SK-N-SH treated with all-trans-retinoic acid at 6 μM for 48 hours (cell line): Measurements from ENCODE around the gene SCART1.

Experiments used
- ATAC-seq: fragments of 200-7000 bp; cut with Tn5 transposase; 3 replicates; pipeline ENCODE4 v1.9.1; 2020; ENCODE audit warnings: mild to moderate bottlenecking, moderate library complexity
- ARNTL ChIP-seq: fragments of 450-650 bp; formaldehyde crosslinking; IDR thresholded peaks from 2 replicates; pipeline ENCODE4 v1.5.0; 2020; ENCODE audit warnings: low read depth, mild to moderate bottlenecking, moderate library complexity, borderline replicate concordance
- BACH2 ChIP-seq: fragments of 250-450 bp; sonication (Bioruptor Pico); IDR thresholded peaks from 2 replicates; pipeline ENCODE4 v1.9.0; 2021; ENCODE audit warnings: mild to moderate bottlenecking, borderline replicate concordance
- CSDC2 ChIP-seq: fragments of 250-450 bp; sonication (Bioruptor Pico); IDR thresholded peaks from 2 replicates; pipeline ENCODE4 v1.5.0; 2020; ENCODE audit warnings: mild to moderate bottlenecking, moderate library complexity
- ESRRG ChIP-seq: fragments of 250-450 bp; sonication (Bioruptor Pico); IDR thresholded peaks from 2 replicates; pipeline ENCODE4 v1.6.1; 2021; ENCODE audit warnings: mild to moderate bottlenecking
- GLIS3 ChIP-seq: fragments of 250-450 bp; sonication (Bioruptor Pico); IDR thresholded peaks from 2 replicates; pipeline ENCODE4 v1.5.0; 2020; ENCODE audit warnings: mild to moderate bottlenecking, moderate library complexity
- OSR1 ChIP-seq: fragments of 250-450 bp; sonication (Bioruptor Pico); IDR thresholded peaks from 2 replicates; pipeline ENCODE4 v1.8.0; 2022; ENCODE audit warnings: moderate library complexity, mild to moderate bottlenecking, inconsistent platforms
- PPARA ChIP-seq: fragments of 250-450 bp; sonication (Bioruptor Pico); IDR thresholded peaks from 2 replicates; pipeline ENCODE4 v1.5.0; 2020; ENCODE audit warnings: mild to moderate bottlenecking, borderline replicate concordance
- RARB ChIP-seq: fragments of 250-450 bp; sonication (Bioruptor Pico); IDR thresholded peaks from 2 replicates; pipeline ENCODE4 v1.8.0; 2021; ENCODE audit warnings: mild to moderate bottlenecking, moderate library complexity
- SNAI2 ChIP-seq: fragments of 250-450 bp; sonication (Bioruptor Pico); IDR thresholded peaks from 2 replicates; pipeline ENCODE4 v1.5.0; 2020; ENCODE audit warnings: mild to moderate bottlenecking, moderate library complexity
- TCF4 ChIP-seq: fragments of 250-450 bp; sonication (Bioruptor Pico); IDR thresholded peaks from 2 replicates; pipeline ENCODE4 v1.8.0; 2021; ENCODE audit warnings: mild to moderate bottlenecking, moderate library complexity, borderline replicate concordance
- TOX ChIP-seq: fragments of 250-450 bp; sonication (Bioruptor Pico); IDR thresholded peaks from 2 replicates; pipeline ENCODE4 v1.8.0; 2021; ENCODE audit warnings: mild to moderate bottlenecking, moderate library complexity, borderline replicate concordance
- ZC3H10 ChIP-seq: fragments of 250-450 bp; sonication (Bioruptor Pico); IDR thresholded peaks from 2 replicates; pipeline ENCODE4 v1.5.1; 2021; ENCODE audit warnings: mild to moderate bottlenecking, moderate library complexity
- ZFP3 ChIP-seq: fragments of 250-450 bp; sonication (Bioruptor Pico); IDR thresholded peaks from 2 replicates; pipeline ENCODE4 v1.5.0; 2020; ENCODE audit warnings: mild to moderate bottlenecking, moderate library complexity
- ZFP30 ChIP-seq: fragments of 450-650 bp; formaldehyde crosslinking; IDR thresholded peaks from 2 replicates; pipeline ENCODE4 v1.5.0; 2022; ENCODE audit warnings: mild to moderate bottlenecking, moderate library complexity
- ZNF565 ChIP-seq: fragments of 450-650 bp; formaldehyde crosslinking; conservative IDR thresholded peaks from 2 replicates; pipeline ENCODE4 v1.5.0; 2020; ENCODE audit warnings: low read depth, mild to moderate bottlenecking, moderate library complexity
- ZNF70 ChIP-seq: fragments of 450-650 bp; formaldehyde crosslinking; IDR thresholded peaks from 2 replicates; pipeline ENCODE4 v1.5.0; 2020; ENCODE audit warnings: mild to moderate bottlenecking, moderate library complexity
- ZNF8 ChIP-seq: fragments of 450-650 bp; formaldehyde crosslinking; IDR thresholded peaks from 2 replicates; pipeline ENCODE4 v1.5.0; 2020; ENCODE audit warnings: mild to moderate bottlenecking, moderate library complexity
- TF ChIP-seq, protein P1 (sequence below): fragments of 250-450 bp; sonication (Bioruptor Pico); IDR thresholded peaks from 2 replicates; pipeline ENCODE4 v1.5.0; 2020; ENCODE audit warnings: mild to moderate bottlenecking, moderate library complexity
- TF ChIP-seq, protein P2 (sequence below): fragments of 250-450 bp; sonication (Bioruptor Pico); IDR thresholded peaks from 2 replicates; pipeline ENCODE4 v1.8.0; 2021; ENCODE audit warnings: low read depth, mild to moderate bottlenecking, moderate library complexity, borderline replicate concordance
- TF ChIP-seq, protein P3 (sequence below): fragments of 250-450 bp; sonication (Bioruptor Pico); IDR thresholded peaks from 2 replicates; pipeline ENCODE4 v1.5.1; 2020; ENCODE audit warnings: low read depth, mild to moderate bottlenecking, moderate library complexity
- TF ChIP-seq, protein P4 (sequence below): fragments of 250-450 bp; sonication (Bioruptor Pico); IDR thresholded peaks from 2 replicates; pipeline ENCODE4 v1.8.0; 2020; ENCODE audit warnings: mild to moderate bottlenecking, moderate library complexity, borderline replicate concordance
- TF ChIP-seq, protein P5 (sequence below): fragments of 250-450 bp; sonication (Bioruptor Pico); IDR thresholded peaks from 2 replicates; pipeline ENCODE4 v1.5.1; 2021; ENCODE audit warnings: mild to moderate bottlenecking, moderate library complexity

Gene SCART1

DNA sequence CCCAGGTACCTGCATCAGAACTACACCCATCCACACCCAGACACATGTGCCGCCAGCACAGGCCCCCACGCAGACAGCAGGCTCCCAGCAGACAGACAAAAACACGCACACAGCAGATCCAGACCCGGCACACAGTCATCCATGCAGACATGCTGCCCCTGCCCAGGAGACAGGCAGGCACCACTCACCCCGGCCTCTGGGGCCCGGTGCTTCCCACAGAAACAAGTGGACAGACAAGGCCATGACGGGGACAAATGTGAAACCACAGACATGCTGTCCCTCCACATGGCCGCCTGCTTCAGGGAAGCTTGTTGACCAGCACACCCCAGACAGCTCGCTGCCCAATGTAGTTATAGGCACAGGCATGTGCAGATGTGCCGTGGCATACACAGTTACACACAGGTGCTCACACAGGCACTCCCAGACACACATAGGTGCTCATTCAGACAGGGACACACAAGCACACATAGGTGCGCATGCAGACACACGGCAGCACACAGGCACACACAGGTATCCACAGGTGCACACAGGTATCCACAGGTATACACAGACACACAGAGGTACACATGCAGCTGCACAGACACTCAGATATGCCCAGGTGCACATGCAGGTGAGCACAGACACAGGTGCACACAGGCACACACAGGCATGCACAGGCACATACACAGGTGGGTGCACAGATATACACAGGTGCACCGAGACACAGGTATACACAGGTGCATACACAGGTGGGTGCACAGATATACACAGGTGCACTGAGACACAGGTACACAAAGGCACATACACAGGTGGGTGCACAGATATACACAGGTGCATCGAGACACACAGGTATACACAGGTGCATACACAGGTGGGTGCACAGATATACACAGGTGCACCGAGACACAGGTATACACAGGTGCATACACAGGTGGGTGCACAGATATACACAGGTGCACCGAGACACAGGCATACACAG lies 10.5 kb upstream of the SCART1 start:
- no peak for ATAC-seq
- TF ChIP-seq ZFP3 (CRISPR knock-in tag), result no peak
- no peak for TF ChIP-seq ZNF565 (CRISPR knock-in tag)
- no peak for TF ChIP-seq ZNF8
- TF ChIP-seq ARNTL (CRISPR knock-in tag), result no peak
- no peak for TF ChIP-seq GLIS3
- TF ChIP-seq, protein P1, sequence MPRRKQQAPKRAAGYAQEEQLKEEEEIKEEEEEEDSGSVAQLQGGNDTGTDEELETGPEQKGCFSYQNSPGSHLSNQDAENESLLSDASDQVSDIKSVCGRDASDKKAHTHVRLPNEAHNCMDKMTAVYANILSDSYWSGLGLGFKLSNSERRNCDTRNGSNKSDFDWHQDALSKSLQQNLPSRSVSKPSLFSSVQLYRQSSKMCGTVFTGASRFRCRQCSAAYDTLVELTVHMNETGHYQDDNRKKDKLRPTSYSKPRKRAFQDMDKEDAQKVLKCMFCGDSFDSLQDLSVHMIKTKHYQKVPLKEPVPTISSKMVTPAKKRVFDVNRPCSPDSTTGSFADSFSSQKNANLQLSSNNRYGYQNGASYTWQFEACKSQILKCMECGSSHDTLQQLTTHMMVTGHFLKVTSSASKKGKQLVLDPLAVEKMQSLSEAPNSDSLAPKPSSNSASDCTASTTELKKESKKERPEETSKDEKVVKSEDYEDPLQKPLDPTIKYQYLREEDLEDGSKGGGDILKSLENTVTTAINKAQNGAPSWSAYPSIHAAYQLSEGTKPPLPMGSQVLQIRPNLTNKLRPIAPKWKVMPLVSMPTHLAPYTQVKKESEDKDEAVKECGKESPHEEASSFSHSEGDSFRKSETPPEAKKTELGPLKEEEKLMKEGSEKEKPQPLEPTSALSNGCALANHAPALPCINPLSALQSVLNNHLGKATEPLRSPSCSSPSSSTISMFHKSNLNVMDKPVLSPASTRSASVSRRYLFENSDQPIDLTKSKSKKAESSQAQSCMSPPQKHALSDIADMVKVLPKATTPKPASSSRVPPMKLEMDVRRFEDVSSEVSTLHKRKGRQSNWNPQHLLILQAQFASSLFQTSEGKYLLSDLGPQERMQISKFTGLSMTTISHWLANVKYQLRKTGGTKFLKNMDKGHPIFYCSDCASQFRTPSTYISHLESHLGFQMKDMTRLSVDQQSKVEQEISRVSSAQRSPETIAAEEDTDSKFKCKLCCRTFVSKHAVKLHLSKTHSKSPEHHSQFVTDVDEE (CRISPR knock-in tag), result no peak
- TF ChIP-seq CSDC2 (CRISPR knock-in tag), result no peak
- no peak for TF ChIP-seq OSR1
- no peak for TF ChIP-seq PPARA (CRISPR knock-in tag)
- no peak for TF ChIP-seq TCF4 (CRISPR knock-in tag)
- TF ChIP-seq, protein P2, sequence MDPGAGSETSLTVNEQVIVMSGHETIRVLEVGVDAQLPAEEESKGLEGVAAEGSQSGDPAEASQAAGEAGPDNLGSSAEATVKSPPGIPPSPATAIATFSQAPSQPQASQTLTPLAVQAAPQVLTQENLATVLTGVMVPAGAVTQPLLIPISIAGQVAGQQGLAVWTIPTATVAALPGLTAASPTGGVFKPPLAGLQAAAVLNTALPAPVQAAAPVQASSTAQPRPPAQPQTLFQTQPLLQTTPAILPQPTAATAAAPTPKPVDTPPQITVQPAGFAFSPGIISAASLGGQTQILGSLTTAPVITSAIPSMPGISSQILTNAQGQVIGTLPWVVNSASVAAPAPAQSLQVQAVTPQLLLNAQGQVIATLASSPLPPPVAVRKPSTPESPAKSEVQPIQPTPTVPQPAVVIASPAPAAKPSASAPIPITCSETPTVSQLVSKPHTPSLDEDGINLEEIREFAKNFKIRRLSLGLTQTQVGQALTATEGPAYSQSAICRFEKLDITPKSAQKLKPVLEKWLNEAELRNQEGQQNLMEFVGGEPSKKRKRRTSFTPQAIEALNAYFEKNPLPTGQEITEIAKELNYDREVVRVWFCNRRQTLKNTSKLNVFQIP (CRISPR knock-in tag), result no peak
- TF ChIP-seq ZC3H10 (CRISPR knock-in tag), result no peak
- TF ChIP-seq ZNF70 (CRISPR knock-in tag), result no peak
- TF ChIP-seq BACH2 (CRISPR knock-in tag), result no peak
- TF ChIP-seq RARB (CRISPR knock-in tag), result no peak
- no peak for TF ChIP-seq SNAI2
- TF ChIP-seq, protein P3, sequence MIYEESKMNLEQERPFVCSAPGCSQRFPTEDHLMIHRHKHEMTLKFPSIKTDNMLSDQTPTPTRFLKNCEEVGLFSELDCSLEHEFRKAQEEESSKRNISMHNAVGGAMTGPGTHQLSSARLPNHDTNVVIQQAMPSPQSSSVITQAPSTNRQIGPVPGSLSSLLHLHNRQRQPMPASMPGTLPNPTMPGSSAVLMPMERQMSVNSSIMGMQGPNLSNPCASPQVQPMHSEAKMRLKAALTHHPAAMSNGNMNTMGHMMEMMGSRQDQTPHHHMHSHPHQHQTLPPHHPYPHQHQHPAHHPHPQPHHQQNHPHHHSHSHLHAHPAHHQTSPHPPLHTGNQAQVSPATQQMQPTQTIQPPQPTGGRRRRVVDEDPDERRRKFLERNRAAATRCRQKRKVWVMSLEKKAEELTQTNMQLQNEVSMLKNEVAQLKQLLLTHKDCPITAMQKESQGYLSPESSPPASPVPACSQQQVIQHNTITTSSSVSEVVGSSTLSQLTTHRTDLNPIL (CRISPR knock-in tag), result no peak
- TF ChIP-seq, protein P4, sequence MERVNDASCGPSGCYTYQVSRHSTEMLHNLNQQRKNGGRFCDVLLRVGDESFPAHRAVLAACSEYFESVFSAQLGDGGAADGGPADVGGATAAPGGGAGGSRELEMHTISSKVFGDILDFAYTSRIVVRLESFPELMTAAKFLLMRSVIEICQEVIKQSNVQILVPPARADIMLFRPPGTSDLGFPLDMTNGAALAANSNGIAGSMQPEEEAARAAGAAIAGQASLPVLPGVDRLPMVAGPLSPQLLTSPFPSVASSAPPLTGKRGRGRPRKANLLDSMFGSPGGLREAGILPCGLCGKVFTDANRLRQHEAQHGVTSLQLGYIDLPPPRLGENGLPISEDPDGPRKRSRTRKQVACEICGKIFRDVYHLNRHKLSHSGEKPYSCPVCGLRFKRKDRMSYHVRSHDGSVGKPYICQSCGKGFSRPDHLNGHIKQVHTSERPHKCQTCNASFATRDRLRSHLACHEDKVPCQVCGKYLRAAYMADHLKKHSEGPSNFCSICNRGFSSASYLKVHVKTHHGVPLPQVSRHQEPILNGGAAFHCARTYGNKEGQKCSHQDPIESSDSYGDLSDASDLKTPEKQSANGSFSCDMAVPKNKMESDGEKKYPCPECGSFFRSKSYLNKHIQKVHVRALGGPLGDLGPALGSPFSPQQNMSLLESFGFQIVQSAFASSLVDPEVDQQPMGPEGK, result no peak
- no peak for TF ChIP-seq ESRRG
- no peak for TF ChIP-seq TOX

DNA sequence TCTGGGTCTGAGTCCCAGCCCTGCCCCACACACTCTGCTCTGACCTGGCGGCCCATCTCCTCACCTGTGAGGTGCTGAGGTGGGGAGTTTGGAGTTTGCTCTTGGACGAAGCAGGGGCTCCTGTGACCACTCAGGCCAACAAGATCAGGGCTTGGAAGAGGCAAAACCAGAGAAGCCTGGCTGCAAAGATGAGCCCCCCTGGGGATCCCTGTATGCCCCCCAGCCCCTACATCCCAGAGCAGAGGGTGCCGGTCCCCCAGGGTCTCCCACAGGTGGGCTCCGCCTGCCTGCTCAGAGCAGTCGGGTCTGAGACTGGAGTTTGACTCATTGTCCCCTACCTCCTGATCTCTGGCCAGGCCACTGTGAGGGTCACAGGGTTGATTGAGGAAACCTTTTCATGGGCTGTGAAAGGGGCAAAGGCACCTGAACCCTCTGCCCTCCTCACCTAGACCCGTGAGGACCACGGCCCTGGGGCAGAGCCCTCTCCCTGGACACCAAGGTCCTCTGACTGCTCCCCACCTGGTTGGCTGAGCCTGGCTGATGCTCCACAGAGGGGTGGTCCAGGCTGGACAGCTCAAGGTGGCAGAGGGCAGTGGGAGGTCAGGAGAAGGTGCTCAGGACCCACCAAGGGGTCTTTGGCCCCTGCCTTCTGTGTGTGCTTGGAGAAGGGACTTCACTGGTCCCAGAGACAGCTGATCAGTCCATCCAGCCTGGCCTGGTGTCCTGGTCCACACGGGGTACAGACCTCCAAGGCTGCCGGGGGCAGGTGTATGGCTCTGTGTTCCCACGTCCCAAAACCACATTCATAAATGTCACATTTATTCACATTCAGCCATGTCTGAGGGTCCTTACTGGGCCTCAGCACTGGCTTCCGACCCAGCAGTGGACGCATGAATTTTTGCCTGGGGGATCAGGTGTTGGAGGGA lies 9.1 kb upstream of the SCART1 start:
- TF ChIP-seq CSDC2 (CRISPR knock-in tag), result no peak
- no peak for TF ChIP-seq ZNF8
- TF ChIP-seq ARNTL (CRISPR knock-in tag), result no peak
- TF ChIP-seq OSR1, result no peak
- TF ChIP-seq, protein P3 (CRISPR knock-in tag), result no peak
- TF ChIP-seq PPARA (CRISPR knock-in tag), result no peak
- TF ChIP-seq ZFP3 (CRISPR knock-in tag), result no peak
- TF ChIP-seq ZC3H10 (CRISPR knock-in tag), result no peak
- no peak for TF ChIP-seq ZFP30 (CRISPR knock-in tag)
- no peak for TF ChIP-seq ESRRG
- no peak for TF ChIP-seq GLIS3
- TF ChIP-seq, protein P5, sequence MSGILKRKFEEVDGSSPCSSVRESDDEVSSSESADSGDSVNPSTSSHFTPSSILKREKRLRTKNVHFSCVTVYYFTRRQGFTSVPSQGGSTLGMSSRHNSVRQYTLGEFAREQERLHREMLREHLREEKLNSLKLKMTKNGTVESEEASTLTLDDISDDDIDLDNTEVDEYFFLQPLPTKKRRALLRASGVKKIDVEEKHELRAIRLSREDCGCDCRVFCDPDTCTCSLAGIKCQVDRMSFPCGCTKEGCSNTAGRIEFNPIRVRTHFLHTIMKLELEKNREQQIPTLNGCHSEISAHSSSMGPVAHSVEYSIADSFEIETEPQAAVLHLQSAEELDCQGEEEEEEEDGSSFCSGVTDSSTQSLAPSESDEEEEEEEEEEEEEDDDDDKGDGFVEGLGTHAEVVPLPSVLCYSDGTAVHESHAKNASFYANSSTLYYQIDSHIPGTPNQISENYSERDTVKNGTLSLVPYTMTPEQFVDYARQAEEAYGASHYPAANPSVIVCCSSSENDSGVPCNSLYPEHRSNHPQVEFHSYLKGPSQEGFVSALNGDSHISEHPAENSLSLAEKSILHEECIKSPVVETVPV (CRISPR knock-in tag), result no peak
- no peak for TF ChIP-seq BACH2 (CRISPR knock-in tag)
- ATAC-seq, result no peak
